OCI-LY7 (cell line): ENCODE results near the gene PPFIBP1.

Source experiments
- CTCF ChIP-seq: fragments of 200-600 bp; sonication (generic); conservative IDR thresholded peaks from 2 replicates; pipeline ENCODE4 v1.5.1; 2014; ENCODE audit warnings: mild to moderate bottlenecking, antibody characterized with exemption, low read length, moderate library complexity, mixed read lengths
- EZH2phosphoT487 ChIP-seq: fragments of 200-600 bp; sonication (generic); IDR thresholded peaks from 2 replicates; pipeline ENCODE4 v1.6.1; 2018; ENCODE audit warnings: low read depth, borderline replicate concordance, mild to moderate bottlenecking, mixed run types, antibody characterized with exemption, low read length, moderate library complexity, mixed read lengths

GRCh38 chr12:27477049-27477448 lies 47.0 kb upstream of the PPFIBP1 start:
- TF ChIP-seq CTCF = no peak
- TF ChIP-seq EZH2phosphoT487 = no peak
